DOHH2 (cell line): ENCODE results near the gene AP4E1.
A peak's percentile ranks its signal among the peaks of the same experiment; 100 is the strongest.
"Not testable (repeated sequence)": the region's sequence is repeated elsewhere in the genome, so short reads cannot be mapped to it uniquely, and the experiment has no call there.

ENCODE experiments used
- H3F3A ChIP-seq: fragments of 200-600 bp; sonication (generic), shearing (Covaris generic); 2 replicates; pipeline ENCODE4 v1.6.0; 2016; ENCODE audit warnings: antibody characterized with exemption, mild to moderate bottlenecking; ENCODE audit not compliant: control insufficient read depth, insufficient read depth
- H3K27ac ChIP-seq: fragments of 200-600 bp; sonication (generic); 2 replicates; pipeline ENCODE4 v1.5.1; 2014; ENCODE audit warnings: low read depth, mild to moderate bottlenecking, low read length, moderate library complexity
- H3K27me3 ChIP-seq: fragments of 200-600 bp; sonication (generic); 2 replicates; pipeline ENCODE4 v1.6.1; 2014; ENCODE audit warnings: mild to moderate bottlenecking, low read length, mixed read lengths; ENCODE audit not compliant: control insufficient read depth
- H3K36me3 ChIP-seq: fragments of 200-600 bp; sonication (generic); 2 replicates; pipeline ENCODE4 v1.6.1; 2014; ENCODE audit warnings: mild to moderate bottlenecking, low read length, moderate library complexity, mixed read lengths; ENCODE audit not compliant: control insufficient read depth
- H3K4me1 ChIP-seq: fragments of 200-600 bp; sonication (generic); 2 replicates; pipeline ENCODE4 v1.6.1; 2014; ENCODE audit warnings: mild to moderate bottlenecking, low read length, mixed read lengths; ENCODE audit not compliant: control insufficient read depth
- H3K4me2 ChIP-seq: fragments of 200-600 bp; sonication (generic); 2 replicates; pipeline ENCODE4 v1.6.0; 2014; ENCODE audit warnings: mild to moderate bottlenecking, low read length, moderate library complexity
- H3K4me3 ChIP-seq: fragments of 200-600 bp; sonication (generic); 2 replicates; pipeline ENCODE4 v1.5.1; 2014; ENCODE audit warnings: mild to moderate bottlenecking, low read length, mixed read lengths
- H3K79me2 ChIP-seq: fragments of 200-600 bp; sonication (generic); 2 replicates; pipeline ENCODE4 v1.6.1; 2014; ENCODE audit warnings: mild to moderate bottlenecking, low read length, mixed read lengths; ENCODE audit not compliant: control insufficient read depth
- H3K9me2 ChIP-seq: fragments of 200-600 bp; sonication (generic); replicated peaks from 2 replicates; pipeline ENCODE4 v1.6.1; 2014; ENCODE audit warnings: mild to moderate bottlenecking, low read length, mixed read lengths; ENCODE audit not compliant: control insufficient read depth
- H3K9me3 ChIP-seq: fragments of 200-600 bp; sonication (generic); 2 replicates; pipeline ENCODE4 v1.6.1; 2014; ENCODE audit warnings: antibody characterized with exemption, low read length, mixed read lengths; ENCODE audit not compliant: control insufficient read depth, insufficient read depth
- H4K20me1 ChIP-seq: fragments of 200-600 bp; sonication (generic); 2 replicates; pipeline ENCODE4 v1.6.0; 2014; ENCODE audit warnings: low read depth, mild to moderate bottlenecking, antibody characterized with exemption, low read length, moderate library complexity; ENCODE audit not compliant: control insufficient read depth, insufficient read depth
- CTCF ChIP-seq: fragments of 200-600 bp; sonication (generic); IDR thresholded peaks from one replicate; pipeline ENCODE4 v1.5.1; 2014; ENCODE audit warnings: antibody characterized with exemption, mild to moderate bottlenecking, low read depth, low read length; ENCODE audit not compliant: poor library complexity, severe bottlenecking
- EZH2phosphoT487 ChIP-seq: fragments of 200-600 bp; sonication (generic); IDR thresholded peaks from 2 replicates; pipeline ENCODE4 v1.6.1; 2017; ENCODE audit warnings: borderline replicate concordance, mild to moderate bottlenecking, antibody characterized with exemption, low read length, moderate library complexity, mixed read lengths

The AP4E1 gene

GRCh38 chr15:50906954-50907600 lies 1.4 kb upstream of the AP4E1 start:
- Histone ChIP-seq H4K20me1 (no peaks in the 10 kb centered on the region), H3K4me1 (peaks cover 30% of the 10 kb centered on the region), H3K27ac (peak overlapping the region; percentile 59), H3K79me2 (peaks cover 46% of the 10 kb centered on the region), H3K9me2 (no peaks in the 10 kb centered on the region), H3F3A (peaks cover 7% of the 10 kb centered on the region; the same call in 1 of the 2 replicates), H3K27me3 (no peaks in the 10 kb centered on the region), H3K4me2 (peak overlapping the region; percentile 92), H3K9me3 (no peaks in the 10 kb centered on the region), H3K4me3 (peak overlapping the region; percentile 93), H3K36me3 (peaks cover 14% of the 10 kb centered on the region)
- TF ChIP-seq EZH2phosphoT487, result no peak
- TF ChIP-seq CTCF, result no peak

- Histone ChIP-seq H3K79me2 (peaks cover 46% of the 10 kb centered on the region), H3K4me2 (peak overlapping the region; percentile 92), H4K20me1 (no peaks in the 10 kb centered on the region), H3K4me1 (peaks cover 30% of the 10 kb centered on the region), H3K36me3 (peaks cover 20% of the 10 kb centered on the region), H3K27me3 (no peaks in the 10 kb centered on the region), H3K9me3 (no peaks in the 10 kb centered on the region), H3F3A (peaks cover 6% of the 10 kb centered on the region; the same call in 1 of the 2 replicates), H3K27ac (peak overlapping the region; percentile 59), H3K4me3 (peak overlapping the region; percentile 93), H3K9me2 (no peaks in the 10 kb centered on the region)
- TF ChIP-seq EZH2phosphoT487, result no peak
- TF ChIP-seq CTCF, result no peak
These were observed 778 bp upstream of the AP4E1 start for GRCh38 chr15:50907601-50908208.

DNA sequence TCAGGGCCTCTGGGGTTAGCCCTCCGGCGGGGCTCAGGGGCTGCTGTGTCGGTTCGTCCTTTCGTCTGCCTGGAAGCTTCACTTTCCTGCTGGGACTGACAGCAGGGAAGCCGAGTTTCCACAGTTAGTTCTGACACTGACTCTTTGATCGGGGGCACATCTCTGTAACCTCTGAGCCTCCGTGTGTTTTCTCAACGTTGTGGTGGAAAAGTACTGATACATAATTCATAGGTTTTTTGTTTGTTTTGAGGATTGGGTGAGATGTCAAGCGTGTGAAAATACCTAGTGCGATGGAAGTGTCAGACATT lies 481 bp downstream of the AP4E1 start:
- H3K9me2 ChIP-seq, result no peaks in the 10 kb centered on the region
- TF ChIP-seq CTCF (no peak), EZH2phosphoT487 (no peak)

GRCh38 chr15:50910426-50910795 lies 1.9 kb downstream of the AP4E1 start:
- Histone ChIP-seq H3K36me3 (peaks cover 43% of the 10 kb centered on the region), H3K79me2 (peaks cover 51% of the 10 kb centered on the region), H3K4me1 (peaks cover 30% of the 10 kb centered on the region), H3K4me3 (peak overlapping the region; percentile 93), H3K4me2 (peak overlapping the region; percentile 82)
- not testable (repeated sequence) for H3K9me3 ChIP-seq, H3K9me2 ChIP-seq, H3F3A ChIP-seq, H4K20me1 ChIP-seq, H3K27ac ChIP-seq, H3K27me3 ChIP-seq

More for the DNA sequence above, 481 bp downstream of the AP4E1 start:
- Histone ChIP-seq H3K27ac (peak overlapping the region; percentile 59), H3K4me2 (peak overlapping the region; percentile 82), H3K79me2 (peaks cover 51% of the 10 kb centered on the region), H3K4me1 (peaks cover 30% of the 10 kb centered on the region), H3K36me3 (peaks cover 32% of the 10 kb centered on the region), H4K20me1 (no peaks in the 10 kb centered on the region), H3K4me3 (peak overlapping the region; percentile 93), H3K27me3 (no peaks in the 10 kb centered on the region), H3F3A (peaks cover 4% of the 10 kb centered on the region; the same call in 1 of the 2 replicates), H3K9me3 (no peaks in the 10 kb centered on the region)
